ENCODE results near the gene BTBD7. TPM values are rescaled to one million over a fixed set of nuclear protein-coding genes. Genes with fewer than 3 reads are reported as not detected.

BTBD7 gene, protein sequence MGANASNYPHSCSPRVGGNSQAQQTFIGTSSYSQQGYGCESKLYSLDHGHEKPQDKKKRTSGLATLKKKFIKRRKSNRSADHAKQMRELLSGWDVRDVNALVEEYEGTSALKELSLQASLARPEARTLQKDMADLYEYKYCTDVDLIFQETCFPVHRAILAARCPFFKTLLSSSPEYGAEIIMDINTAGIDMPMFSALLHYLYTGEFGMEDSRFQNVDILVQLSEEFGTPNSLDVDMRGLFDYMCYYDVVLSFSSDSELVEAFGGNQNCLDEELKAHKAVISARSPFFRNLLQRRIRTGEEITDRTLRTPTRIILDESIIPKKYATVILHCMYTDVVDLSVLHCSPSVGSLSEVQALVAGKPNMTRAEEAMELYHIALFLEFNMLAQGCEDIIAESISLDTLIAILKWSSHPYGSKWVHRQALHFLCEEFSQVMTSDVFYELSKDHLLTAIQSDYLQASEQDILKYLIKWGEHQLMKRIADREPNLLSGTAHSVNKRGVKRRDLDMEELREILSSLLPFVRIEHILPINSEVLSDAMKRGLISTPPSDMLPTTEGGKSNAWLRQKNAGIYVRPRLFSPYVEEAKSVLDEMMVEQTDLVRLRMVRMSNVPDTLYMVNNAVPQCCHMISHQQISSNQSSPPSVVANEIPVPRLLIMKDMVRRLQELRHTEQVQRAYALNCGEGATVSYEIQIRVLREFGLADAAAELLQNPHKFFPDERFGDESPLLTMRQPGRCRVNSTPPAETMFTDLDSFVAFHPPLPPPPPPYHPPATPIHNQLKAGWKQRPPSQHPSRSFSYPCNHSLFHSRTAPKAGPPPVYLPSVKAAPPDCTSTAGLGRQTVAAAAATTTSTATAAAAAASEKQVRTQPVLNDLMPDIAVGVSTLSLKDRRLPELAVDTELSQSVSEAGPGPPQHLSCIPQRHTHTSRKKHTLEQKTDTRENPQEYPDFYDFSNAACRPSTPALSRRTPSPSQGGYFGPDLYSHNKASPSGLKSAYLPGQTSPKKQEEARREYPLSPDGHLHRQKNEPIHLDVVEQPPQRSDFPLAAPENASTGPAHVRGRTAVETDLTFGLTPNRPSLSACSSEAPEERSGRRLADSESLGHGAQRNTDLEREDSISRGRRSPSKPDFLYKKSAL
- total RNA-seq = 40.6 and 40.9 TPM in 2 replicates

DNA sequence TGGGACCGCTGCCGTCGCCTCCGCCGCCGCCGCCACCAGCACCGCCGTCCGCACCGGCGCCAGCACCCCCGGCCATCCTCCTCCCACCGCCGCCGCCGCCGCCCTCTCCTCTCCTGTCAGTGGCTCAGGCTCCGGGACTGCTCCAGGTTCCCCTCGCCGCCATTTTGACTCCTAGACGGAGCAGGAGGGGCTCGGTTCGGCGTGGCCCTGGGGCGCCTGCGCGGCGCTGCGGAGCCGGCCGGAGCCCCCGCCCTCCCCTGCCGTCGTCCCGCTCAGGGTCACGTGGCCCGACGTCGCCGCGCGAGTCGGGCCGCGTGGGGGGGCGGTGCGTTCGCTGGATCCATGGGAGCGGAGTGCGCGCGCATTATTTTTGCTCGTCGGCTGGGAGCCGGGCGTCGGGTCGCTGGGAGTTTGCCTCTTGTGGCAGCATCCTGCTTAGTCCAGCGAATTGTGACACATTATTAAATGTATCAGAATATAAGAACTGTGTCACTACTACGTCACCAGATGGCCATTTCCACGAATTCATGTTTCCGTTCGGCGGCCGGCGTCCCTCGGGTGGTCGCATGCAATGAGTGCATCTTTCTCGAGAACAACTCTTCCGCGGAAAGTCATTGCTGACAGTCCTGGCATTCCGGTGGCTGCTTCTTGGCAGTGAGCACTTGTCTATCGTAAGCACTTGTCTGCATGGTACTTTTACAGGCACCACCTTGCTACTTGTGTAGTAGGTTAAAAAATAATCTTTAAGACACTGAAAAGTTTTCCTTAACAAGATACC lies at the start of gene BTBD7:
Gene BTBD7 (minus strand): TSS at position 184 of the 778 bp plus-strand sequence. CDS start 36,985 bp downstream, outside the sequence.

DNA sequence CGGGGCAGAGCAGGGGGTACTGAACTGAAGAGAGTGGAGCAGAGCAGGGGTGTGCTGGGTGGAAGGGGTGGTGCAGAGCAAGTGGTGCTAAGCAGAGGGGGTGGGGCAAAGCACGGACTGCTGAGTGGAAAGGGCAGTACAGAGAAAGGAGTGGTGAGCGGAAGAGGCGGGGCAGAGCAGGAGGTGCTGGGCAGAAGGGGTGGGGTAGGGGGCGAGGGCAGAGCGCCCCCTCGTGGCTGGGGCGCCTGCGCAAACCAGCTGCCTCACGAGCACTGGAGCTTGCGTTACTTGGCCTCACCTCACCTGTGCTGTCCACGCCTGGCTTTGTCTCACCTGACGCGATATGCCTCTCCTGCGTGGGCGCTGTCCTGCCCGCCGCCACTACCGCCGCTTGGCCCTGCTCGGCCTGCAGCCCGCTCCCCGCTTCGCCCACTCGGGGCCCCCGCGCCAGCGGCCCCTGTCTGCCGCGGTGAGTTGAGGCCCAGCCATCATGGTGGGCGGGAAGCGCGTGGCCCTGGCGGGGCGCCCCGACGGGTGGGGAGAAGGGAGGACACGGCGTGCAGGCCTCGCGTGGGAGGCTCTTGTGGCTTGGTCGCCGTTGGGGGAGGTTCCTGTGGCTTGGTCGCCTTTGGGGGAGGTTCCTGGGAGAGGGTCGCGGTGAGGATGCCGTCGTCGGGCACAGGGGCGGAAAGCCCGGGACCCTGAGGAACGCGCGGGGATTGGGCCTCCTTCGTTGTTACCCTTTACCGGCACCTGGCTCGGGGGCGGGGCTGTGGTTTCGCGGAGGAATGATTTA lies 14.3 kb upstream of the BTBD7 start, which contains the start of gene COX8C:
Gene COX8C (plus strand): TSS at position 257 of the 796 bp plus-strand sequence. CDS start 87 bp downstream, at position 344.

DNA sequence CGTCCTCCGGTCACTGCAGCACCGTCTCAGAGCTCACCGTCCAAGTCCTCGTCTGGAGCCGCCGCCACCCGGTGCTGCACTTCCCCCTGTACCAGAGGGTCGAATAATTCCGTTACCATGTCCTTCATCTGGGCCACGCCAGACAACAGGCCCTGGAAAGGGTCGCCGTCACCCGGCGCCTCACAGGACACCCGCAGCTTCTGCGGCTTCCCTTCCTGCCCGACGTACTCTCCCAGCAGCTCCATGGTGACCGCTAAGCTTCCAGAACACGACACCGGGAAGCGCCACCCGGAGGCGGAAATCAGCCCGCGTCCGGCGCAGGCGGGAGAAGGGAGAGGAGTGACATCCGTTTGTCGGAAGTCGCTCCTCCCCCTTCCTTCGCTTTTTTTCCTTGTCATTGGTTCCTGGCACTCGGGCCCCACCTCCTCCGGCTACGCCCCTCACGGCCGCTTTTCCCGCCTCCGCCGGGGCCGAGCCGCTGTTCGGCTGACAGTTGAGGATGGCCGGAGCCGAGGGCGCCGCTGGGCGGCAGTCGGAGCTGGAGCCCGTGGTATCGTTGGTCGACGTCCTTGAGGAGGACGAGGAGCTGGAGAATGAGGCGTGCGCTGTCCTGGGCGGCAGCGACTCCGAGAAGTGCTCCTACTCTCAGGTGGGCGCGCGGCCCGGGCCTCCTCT lies 125.9 kb downstream of the BTBD7 start, which contains the start of the genes GON7 and UBR7:
Gene GON7 (minus strand): TSS at position 273 of the 675 bp plus-strand sequence. CDS start 28 bp downstream, at position 245.
Gene UBR7 (plus strand): TSS at position 464 of the 675 bp plus-strand sequence. CDS start 36 bp downstream, at position 500.

Other genes starting within 250 kb of the BTBD7 start
- gene ITPK1, start 217.1 kb downstream of the BTBD7 start, total RNA-seq = 18.0 and 18.1 TPM in 2 replicates
- 10.7 and 12.2 TPM in 2 replicates for gene MOAP1, start 148.1 kb downstream of the BTBD7 start, total RNA-seq
- gene LYSET, start 147.7 kb downstream of the BTBD7 start, total RNA-seq = 8.9 and 12.3 TPM in 2 replicates
- 14.6 and 19.2 TPM in 2 replicates for gene GON7, start 126.0 kb downstream of the BTBD7 start, total RNA-seq
- gene UBR7, start 125.8 kb downstream of the BTBD7 start, total RNA-seq = 27.2 and 35.2 TPM in 2 replicates
- not detected in 2 replicates for gene COX8C, start 14.1 kb upstream of the BTBD7 start, total RNA-seq
- gene UNC79, start 97.9 kb upstream of the BTBD7 start, total RNA-seq = 0.11 TPM in 1 of 2 replicates, not detected in the other

All from articular chondrocyte of knee joint (primary cell).